Loucy (cell line): ENCODE data around the gene SYNM.
"Not testable (repeated sequence)": the region's sequence is repeated elsewhere in the genome, so short reads cannot be mapped to it uniquely, and the experiment has no call there.

ENCODE experiments used
- H2AFZ ChIP-seq: fragments of 200-600 bp; sonication (generic); 2 replicates; pipeline ENCODE4 v1.6.0; 2016; ENCODE audit warnings: antibody characterized with exemption, mild to moderate bottlenecking, low read length, moderate library complexity
- H3F3A ChIP-seq: fragments of 200-600 bp; 2 replicates; pipeline ENCODE4 v1.6.0; 2016; ENCODE audit warnings: antibody characterized with exemption, low read depth, mild to moderate bottlenecking
- H3K27me3 ChIP-seq: fragments of 200-600 bp; sonication (generic); 2 replicates; pipeline ENCODE4 v1.6.1; 2014; ENCODE audit warnings: low read length, mild to moderate bottlenecking; ENCODE audit not compliant: insufficient read depth, poor library complexity, severe bottlenecking
- H3K36me3 ChIP-seq: fragments of 200-600 bp; sonication (generic); 2 replicates; pipeline ENCODE4 v1.6.1; 2016; ENCODE audit warnings: low read length; ENCODE audit not compliant: insufficient read depth
- H3K4me1 ChIP-seq: fragments of 200-600 bp; sonication (generic); 2 replicates; pipeline ENCODE4 v1.5.1; 2014; ENCODE audit warnings: low read length, mild to moderate bottlenecking; ENCODE audit not compliant: insufficient read depth, poor library complexity, severe bottlenecking
- H3K4me2 ChIP-seq: fragments of 200-600 bp; sonication (generic); 2 replicates; pipeline ENCODE4 v1.6.0; 2014; ENCODE audit warnings: antibody characterized with exemption, low read length, low read depth, mild to moderate bottlenecking; ENCODE audit not compliant: poor library complexity, severe bottlenecking
- H3K4me3 ChIP-seq: fragments of 200-600 bp; sonication (generic); 2 replicates; pipeline ENCODE4 v1.5.1; 2014; ENCODE audit warnings: low read length, mild to moderate bottlenecking, mixed read lengths; ENCODE audit not compliant: poor library complexity, severe bottlenecking
- H3K79me2 ChIP-seq: fragments of 200-600 bp; sonication (generic); 2 replicates; pipeline ENCODE4 v1.6.1; 2014; ENCODE audit warnings: low read length; ENCODE audit not compliant: insufficient read depth
- H3K9ac ChIP-seq: fragments of 200-600 bp; sonication (generic); 2 replicates; pipeline ENCODE4 v1.6.0; 2014; ENCODE audit warnings: mild to moderate bottlenecking, low read depth, low read length, moderate library complexity; ENCODE audit not compliant: poor library complexity, severe bottlenecking
- H3K9me2 ChIP-seq: fragments of 200-600 bp; sonication (generic); replicated peaks from 2 replicates; pipeline ENCODE4 v1.6.1; 2016; ENCODE audit warnings: low read depth, low read length, mixed read lengths
- H3K9me3 ChIP-seq: fragments of 200-600 bp; sonication (generic); 2 replicates; pipeline ENCODE4 v1.6.1; 2014; ENCODE audit warnings: mild to moderate bottlenecking, antibody characterized with exemption, low read length, low read depth; ENCODE audit not compliant: insufficient read depth
- H4K20me1 ChIP-seq: fragments of 200-600 bp; sonication (generic); 2 replicates; pipeline ENCODE4 v1.6.0; 2014; ENCODE audit warnings: antibody characterized with exemption, low read length, mild to moderate bottlenecking; ENCODE audit not compliant: insufficient read depth, poor library complexity, severe bottlenecking
- CTCF ChIP-seq: fragments of 200-600 bp; sonication (generic); conservative IDR thresholded peaks from 2 replicates; pipeline ENCODE4 v1.5.1; 2014; ENCODE audit warnings: mild to moderate bottlenecking, antibody characterized with exemption, low read length
- EZH2phosphoT487 ChIP-seq: fragments of 200-600 bp; IDR thresholded peaks from 2 replicates; pipeline ENCODE4 v1.6.1; 2018; ENCODE audit warnings: antibody characterized with exemption, mild to moderate bottlenecking, moderate library complexity, borderline replicate concordance

SYNM gene

DNA sequence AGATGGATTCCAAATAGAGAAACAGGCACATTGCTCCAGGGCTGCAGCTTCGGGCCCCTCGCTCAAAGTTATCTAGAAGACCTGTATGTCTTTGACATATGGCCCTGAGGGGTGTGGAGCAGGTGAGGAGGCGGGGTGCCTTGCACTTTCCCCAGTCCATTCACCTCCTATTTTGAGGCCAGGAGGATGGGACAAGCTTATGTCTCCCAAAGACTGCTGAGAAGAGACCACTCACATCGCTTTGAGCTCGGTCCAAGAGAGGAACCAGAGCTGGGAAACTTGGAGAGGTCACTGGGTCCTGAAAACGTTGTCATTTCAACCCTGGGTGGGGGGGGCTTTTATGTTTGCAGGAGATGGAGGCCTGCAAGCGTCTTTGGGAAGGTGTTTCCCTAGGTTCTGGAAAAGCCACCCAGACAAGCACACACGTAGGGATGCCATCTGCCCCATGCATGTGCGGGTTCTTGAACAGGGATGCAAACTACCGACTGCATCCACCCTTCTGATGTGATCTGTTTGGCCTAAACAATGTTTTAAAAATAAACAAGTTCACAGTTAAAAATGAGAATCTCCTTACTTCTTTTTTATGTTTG, 33.7 kb upstream of the SYNM start:
- Histone ChIP-seq H3K4me1 (peaks cover 4% of the 10 kb centered on the region), H4K20me1 (no peaks in the 10 kb centered on the region), H3K4me3 (no peak overlapping the region), H3K4me2 (no peak overlapping the region), H3K9ac (no peak overlapping the region), H3K79me2 (no peaks in the 10 kb centered on the region), H3K36me3 (no peaks in the 10 kb centered on the region), H3K27me3 (no peaks in the 10 kb centered on the region), H3F3A (no peaks in the 10 kb centered on the region), H3K9me3 (no peaks in the 10 kb centered on the region), H2AFZ (no peak overlapping the region), H3K9me2 (no peaks in the 10 kb centered on the region)
- TF ChIP-seq EZH2phosphoT487 (no peak), CTCF (no peak)

GRCh38 chr15:99073008-99073717, 31.7 kb upstream of the SYNM start:
- Histone ChIP-seq H3K9me3 (no peaks in the 10 kb centered on the region), H3K79me2 (no peaks in the 10 kb centered on the region), H4K20me1 (no peaks in the 10 kb centered on the region), H3K4me3 (no peak overlapping the region), H3F3A (no peaks in the 10 kb centered on the region), H3K36me3 (no peaks in the 10 kb centered on the region), H3K4me2 (no peak overlapping the region), H2AFZ (no peak overlapping the region), H3K9me2 (no peaks in the 10 kb centered on the region), H3K4me1 (peaks cover 7% of the 10 kb centered on the region), H3K27me3 (no peaks in the 10 kb centered on the region), H3K9ac (no peak overlapping the region)
- TF ChIP-seq CTCF (no peak), EZH2phosphoT487 (no peak)

GRCh38 chr15:99074446-99074845, 30.4 kb upstream of the SYNM start:
- H3F3A ChIP-seq = no peaks in the 10 kb centered on the region
- H4K20me1 ChIP-seq = no peaks in the 10 kb centered on the region
- peaks cover 7% of the 10 kb centered on the region for H3K4me1 ChIP-seq
- no peak overlapping the region for H3K4me3 ChIP-seq
- H3K9me3 ChIP-seq = no peaks in the 10 kb centered on the region
- H3K36me3 ChIP-seq = no peaks in the 10 kb centered on the region
- TF ChIP-seq CTCF (no peak), EZH2phosphoT487 (no peak)
- no peaks in the 10 kb centered on the region for H3K27me3 ChIP-seq
- no peak overlapping the region for H2AFZ ChIP-seq
- H3K9me2 ChIP-seq = no peaks in the 10 kb centered on the region
- no peak overlapping the region for H3K9ac ChIP-seq
- H3K79me2 ChIP-seq = no peaks in the 10 kb centered on the region
- H3K4me2 ChIP-seq = no peak overlapping the region

- H3K9me3 ChIP-seq, H3K4me2 ChIP-seq, H3K4me1 ChIP-seq, H3K4me3 ChIP-seq, H3K27me3 ChIP-seq, H3K79me2 ChIP-seq, H3F3A ChIP-seq, H3K36me3 ChIP-seq, H3K9me2 ChIP-seq, H3K9ac ChIP-seq, H4K20me1 ChIP-seq, H2AFZ ChIP-seq: not testable (repeated sequence)
Observed at GRCh38 chr15:99075059-99075652, 29.7 kb upstream of the SYNM start.
